Measurements from ENCODE around the gene HLA-DOA. TPM values are rescaled to one million over a fixed set of nuclear protein-coding genes. Genes with fewer than 3 reads are reported as not detected.
A peak's percentile ranks its signal among the peaks of the same experiment; 100 is the strongest.

Gene HLA-DOA
- total RNA-seq, 1 donor from 2014 or later, result 1.6 TPM

DNA sequence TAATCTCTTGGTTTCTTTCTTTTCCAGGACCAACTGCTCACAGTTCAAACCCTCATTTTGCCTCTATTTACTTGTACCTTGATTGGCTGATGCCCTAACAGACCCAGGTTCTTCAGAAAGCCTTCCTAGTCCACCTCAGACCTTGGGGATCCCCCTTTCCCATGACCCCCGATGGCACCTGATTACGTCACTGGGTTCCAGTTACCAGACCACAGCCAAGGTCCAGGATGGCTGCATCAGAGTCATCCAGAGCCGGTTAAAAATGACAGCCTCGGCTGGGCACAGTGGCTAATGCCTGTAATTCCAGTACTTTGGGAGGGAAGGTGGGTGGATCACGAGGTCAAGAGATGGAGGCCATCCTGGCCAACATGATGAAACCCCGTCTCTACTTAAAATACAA, 4.5 kb downstream of the HLA-DOA start:
- no peak overlapping the region for H3K4me3 ChIP-seq (ENCODE audit: low read depth, low read length)
- TF ChIP-seq, protein P1, sequence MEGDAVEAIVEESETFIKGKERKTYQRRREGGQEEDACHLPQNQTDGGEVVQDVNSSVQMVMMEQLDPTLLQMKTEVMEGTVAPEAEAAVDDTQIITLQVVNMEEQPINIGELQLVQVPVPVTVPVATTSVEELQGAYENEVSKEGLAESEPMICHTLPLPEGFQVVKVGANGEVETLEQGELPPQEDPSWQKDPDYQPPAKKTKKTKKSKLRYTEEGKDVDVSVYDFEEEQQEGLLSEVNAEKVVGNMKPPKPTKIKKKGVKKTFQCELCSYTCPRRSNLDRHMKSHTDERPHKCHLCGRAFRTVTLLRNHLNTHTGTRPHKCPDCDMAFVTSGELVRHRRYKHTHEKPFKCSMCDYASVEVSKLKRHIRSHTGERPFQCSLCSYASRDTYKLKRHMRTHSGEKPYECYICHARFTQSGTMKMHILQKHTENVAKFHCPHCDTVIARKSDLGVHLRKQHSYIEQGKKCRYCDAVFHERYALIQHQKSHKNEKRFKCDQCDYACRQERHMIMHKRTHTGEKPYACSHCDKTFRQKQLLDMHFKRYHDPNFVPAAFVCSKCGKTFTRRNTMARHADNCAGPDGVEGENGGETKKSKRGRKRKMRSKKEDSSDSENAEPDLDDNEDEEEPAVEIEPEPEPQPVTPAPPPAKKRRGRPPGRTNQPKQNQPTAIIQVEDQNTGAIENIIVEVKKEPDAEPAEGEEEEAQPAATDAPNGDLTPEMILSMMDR (conservative IDR thresholded peaks at IDR 0.05; ENCODE audit: low read depth, low read length), result no peak
- DNase-seq (ENCODE audit: low read depth), result no peak

DNA sequence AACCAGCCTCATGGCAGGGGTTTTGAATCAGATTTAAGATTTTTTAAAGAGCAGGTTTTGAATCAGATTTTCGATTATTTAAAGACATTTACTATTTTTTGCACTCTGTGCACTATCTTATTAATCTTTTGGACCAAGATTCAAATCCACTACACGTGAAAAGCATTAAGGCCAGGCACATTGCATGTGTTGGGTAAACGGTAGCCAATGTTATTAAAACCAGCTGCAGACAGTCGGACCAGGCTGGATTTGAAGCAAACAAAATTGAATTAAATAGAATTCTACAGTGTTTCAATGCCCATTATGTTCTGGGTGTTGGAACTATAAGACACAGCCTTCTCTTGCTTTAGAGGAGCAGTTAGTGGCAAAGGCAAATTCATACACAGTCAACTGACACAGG, 7.7 kb downstream of the HLA-DOA start:
- DNase-seq (ENCODE audit: low read depth), result no peak
- H3K4me3 ChIP-seq (ENCODE audit: low read depth, low read length), result no peak overlapping the region
- TF ChIP-seq, protein P1 (conservative IDR thresholded peaks at IDR 0.05; ENCODE audit: low read depth, low read length), result no peak

DNA sequence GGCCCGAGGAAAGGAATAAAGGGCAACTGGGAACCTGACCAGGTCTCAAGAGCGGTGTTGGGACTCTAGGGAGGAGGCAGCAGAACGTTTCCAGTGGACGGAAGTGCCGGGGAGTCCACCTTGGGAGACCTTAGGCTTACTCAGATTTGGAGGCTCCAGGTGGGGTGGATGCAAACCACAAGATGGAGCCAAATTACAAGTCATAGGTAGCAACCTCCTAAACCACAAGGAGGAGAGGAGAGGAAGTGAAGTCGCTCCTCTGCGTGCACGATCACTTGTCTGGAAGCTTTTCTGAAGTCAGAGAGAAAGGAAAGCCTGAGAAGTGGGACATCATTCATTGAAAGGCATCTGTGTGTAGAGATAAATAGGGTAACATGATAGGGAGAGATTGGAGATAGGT, 9.3 kb downstream of the HLA-DOA start:
- no peak for DNase-seq (ENCODE audit: low read depth)
- H3K4me3 ChIP-seq (ENCODE audit: low read depth, low read length), result no peak overlapping the region
- TF ChIP-seq, protein P1 (conservative IDR thresholded peaks at IDR 0.05; ENCODE audit: low read depth, low read length), result peak; percentile 47

DNA sequence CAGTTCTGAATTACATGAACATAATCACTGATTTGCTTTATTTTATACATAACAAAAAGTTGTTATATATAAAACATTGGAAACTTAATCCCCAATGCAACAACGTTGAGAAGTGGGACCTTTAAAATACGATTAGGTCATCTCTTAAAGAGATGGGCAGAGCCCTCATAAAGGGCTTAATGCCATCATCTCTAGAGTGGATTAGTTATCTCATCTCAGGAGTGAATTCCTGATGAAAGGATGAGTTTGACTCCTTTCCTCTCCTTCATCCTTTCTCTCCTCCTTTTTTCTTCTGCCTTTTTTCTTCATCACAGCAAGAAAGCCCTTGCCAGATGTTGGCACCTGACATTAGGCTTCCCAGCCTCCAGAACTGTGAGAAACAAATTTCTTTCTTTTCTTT, 13.9 kb downstream of the HLA-DOA start:
- TF ChIP-seq, protein P1 (conservative IDR thresholded peaks at IDR 0.05; ENCODE audit: low read depth, low read length), result no peak
- no peak for DNase-seq (ENCODE audit: low read depth)
- H3K4me3 ChIP-seq (ENCODE audit: low read depth, low read length), result no peak overlapping the region

DNA sequence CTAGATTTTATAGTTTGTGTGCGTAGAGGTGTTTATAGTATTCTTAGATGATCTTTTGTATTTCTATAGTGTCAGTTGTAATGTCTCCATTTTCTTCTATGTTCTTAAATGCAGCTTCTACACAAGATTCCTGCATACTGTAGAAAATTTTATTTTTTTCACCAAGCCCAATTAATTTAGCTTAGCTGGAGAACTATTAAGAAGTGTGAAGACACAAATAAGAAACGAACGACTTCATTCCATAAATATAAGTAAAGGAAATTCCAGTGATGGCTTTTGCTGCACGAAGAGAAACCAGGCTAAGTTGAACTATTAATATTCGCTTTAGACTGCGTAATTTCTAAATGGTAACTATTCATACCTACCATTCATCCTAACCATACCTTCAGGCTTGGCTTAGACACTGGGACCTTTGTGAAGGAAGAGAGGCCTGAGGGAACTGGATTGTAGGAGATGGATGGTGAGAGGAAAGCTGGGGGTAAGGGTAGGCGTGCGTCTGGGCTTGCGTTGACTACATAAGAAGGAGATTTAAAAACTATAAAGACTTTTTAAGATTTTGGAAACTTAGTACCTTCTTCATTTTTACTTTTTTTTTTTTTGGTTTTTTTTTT, 15.9 kb downstream of the HLA-DOA start:
- TF ChIP-seq, protein P1 (conservative IDR thresholded peaks at IDR 0.05; ENCODE audit: low read depth, low read length), result no peak
- H3K4me3 ChIP-seq (ENCODE audit: low read depth, low read length), result no peak overlapping the region
- no peak for DNase-seq (ENCODE audit: low read depth)

DNA sequence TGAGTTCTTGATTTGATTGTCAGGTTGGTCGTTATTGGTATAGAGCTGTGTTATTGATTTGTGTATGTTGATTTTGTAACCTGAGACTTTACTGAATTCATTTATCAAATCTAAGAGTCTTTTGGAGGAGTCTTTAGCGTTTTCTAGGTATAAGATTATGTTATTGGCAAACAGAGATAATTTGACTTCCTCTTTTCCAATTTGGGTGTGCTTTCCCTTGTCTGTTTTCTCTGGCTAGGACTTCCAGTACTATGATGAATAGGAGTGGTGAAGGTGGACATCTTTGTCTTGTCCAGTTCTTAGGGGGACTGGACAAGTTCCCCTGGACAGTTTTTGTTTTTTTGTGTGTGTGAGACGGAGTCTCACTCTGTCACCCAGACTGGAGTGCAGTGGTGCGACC, 17.4 kb downstream of the HLA-DOA start:
- no peak overlapping the region for H3K4me3 ChIP-seq (ENCODE audit: low read depth, low read length)
- TF ChIP-seq, protein P1 (conservative IDR thresholded peaks at IDR 0.05; ENCODE audit: low read depth, low read length), result no peak
- DNase-seq (ENCODE audit: low read depth), result no peak

DNA sequence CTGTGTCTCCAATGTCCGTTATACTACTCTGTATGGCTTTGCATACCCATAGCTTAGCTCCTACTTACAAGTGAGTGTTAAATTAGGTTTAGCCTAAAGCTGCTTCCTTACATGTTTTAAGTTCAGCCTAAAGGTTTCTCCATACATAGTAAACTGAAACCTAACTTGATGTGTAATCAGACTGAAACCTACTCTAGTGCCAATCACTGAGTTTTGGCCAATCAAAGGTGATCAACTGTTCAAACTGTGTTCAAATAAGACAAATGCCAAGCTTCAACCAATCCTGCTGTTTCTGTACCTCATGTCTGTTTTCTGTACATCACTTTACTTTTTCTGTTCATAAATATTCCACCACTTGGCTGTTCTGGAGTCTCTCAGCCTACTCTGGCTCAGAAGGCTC, 20.0 kb downstream of the HLA-DOA start:
- TF ChIP-seq, protein P1 (conservative IDR thresholded peaks at IDR 0.05; ENCODE audit: low read depth, low read length), result no peak
- H3K4me3 ChIP-seq (ENCODE audit: low read depth, low read length), result no peak overlapping the region
- no peak for DNase-seq (ENCODE audit: low read depth)

Measured in epithelial cell of proximal tubule (primary cell).